Activated CD8-positive, alpha-beta memory T cell treated with anti-CD3 and anti-CD28 coated beads, Interleukin-2, amount 50 U/mL, for 4 hours (primary cell): Measurements from ENCODE around the gene NUDT14.

Source experiments
- DNase-seq: peaks from one replicate; pipeline ENCODE4 v3.0.0-alpha.2; 2020

The NUDT14 gene

DNA sequence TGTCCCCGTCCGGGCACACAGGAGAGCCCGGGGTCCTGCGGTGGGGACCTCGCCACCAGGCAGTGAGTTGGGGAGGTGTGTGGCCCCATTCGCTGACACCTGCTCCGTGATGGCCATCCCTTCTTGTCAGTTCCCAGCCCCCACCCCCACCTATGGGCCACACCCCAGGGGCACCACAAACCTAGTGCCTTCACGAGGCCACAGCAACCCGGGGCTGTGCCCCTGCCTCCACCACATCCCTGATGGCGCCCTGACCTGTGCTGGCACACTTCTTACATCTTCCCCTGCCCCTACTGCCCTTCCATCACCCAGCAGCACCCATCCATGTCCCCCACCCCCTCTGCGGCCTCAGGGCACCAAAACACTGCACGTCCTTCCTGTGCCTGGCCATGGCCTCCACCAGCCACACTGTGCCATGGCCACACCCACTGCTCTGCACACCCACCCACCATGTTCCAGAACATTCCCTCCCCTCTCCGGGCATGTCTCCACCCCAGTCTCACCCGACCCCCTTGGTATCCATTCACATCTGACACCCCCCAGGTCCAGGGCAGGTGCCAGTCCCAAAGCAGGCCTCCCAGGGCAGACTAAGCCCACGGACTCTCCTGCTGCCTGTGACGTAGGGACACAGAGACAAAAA, 37.0 kb downstream of the NUDT14 start:
- DNase-seq: no peak

- DNase-seq: no peak
Measured at GRCh38 chr14:105143451-105144025, 37.6 kb downstream of the NUDT14 start.

GRCh38 chr14:105142651-105143450, 38.3 kb downstream of the NUDT14 start:
- DNase-seq: no peak

DNA sequence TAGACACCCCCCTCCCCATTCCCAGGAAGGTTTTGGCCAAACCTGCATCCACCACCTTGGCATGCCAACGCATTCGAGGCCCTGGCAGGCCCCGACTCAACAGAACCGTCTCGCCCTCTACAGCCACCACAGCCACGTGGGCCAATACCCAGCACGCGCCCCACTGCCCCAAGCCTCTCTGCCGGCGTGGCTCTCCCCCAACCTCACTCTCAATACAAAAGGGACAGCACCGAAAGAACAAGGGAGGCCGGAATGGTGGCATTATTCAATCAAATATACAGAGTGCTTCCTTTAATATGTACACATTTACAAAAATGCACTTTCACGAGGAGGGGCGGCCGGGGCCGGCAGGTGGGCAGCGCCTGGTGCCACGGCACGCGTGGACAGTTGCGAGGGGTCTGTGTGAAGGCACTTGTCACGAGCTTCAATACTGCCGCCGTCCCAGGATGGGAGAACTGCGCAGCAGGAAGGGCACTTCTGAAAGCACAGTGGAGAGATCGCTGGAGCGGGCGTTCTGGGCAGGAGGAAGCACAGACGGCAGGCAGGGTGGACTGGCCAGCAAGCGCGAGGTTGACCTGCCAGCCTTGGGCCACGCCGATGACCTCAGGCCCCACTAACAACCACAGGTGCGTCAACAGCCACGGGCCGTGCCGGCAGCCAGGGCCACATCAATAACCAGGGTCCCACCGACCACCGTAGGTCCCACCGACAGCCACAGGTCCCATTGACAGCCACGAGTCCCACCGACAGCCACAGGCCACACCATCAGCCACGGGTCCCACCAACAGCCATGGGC, 39.4 kb downstream of the NUDT14 start:
- no peak for DNase-seq

DNA sequence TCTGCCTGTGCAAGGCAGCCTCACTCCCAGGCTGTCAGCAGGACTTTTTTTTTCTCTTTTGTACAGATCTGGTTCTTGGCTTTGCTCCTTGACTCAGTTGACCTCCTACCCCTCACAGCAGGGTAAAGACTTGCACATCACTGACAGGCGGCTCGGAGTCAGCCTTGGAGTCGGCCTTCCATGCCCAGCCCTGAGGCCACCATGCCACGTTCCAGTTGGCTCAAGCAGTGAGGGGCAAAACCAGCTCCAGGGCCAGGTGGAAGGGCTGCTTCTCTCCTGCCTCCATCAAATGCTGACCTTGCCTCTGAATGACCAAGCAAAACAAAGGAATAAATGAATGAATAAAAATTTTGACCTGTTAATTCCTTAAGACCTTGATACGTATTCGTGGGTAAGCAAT, 40.1 kb downstream of the NUDT14 start:
- no peak for DNase-seq

GRCh38 chr14:105140581-105140980, 40.5 kb downstream of the NUDT14 start:
- no peak for DNase-seq

- DNase-seq: no peak
Measured at GRCh38 chr14:105139831-105140239, 41.3 kb downstream of the NUDT14 start.

DNA sequence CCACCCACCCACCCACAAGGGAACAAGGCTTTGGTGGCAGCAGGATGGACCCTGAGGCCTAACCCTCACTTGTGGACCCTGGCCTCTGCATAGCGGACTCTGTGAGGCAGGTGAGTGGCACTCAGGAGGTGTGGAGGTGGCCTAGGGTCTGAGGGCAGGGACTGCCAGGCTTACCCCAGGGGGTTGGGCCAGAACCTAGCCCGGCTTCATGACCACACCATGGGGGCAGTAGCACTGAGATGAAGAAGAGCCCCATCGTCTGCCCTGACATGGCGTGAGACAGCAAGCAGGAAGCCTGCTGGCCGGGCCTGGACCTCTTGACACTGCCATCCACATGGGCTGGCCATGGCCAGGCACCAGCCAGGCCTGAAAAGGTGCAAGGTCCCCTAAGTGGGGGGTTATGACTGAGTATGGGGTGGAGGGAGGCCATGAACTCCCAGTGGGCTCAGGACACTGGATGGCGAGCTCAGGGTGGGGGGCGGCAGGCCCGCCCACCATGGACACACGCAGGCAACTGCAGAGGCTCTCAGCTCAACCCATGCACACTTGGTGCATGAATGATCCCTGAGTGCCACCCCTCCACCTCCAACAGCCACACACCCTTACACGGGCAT, 41.8 kb downstream of the NUDT14 start:
- DNase-seq: no peak

GRCh38 chr14:105138551-105139111, 42.5 kb downstream of the NUDT14 start:
- DNase-seq: no peak

DNA sequence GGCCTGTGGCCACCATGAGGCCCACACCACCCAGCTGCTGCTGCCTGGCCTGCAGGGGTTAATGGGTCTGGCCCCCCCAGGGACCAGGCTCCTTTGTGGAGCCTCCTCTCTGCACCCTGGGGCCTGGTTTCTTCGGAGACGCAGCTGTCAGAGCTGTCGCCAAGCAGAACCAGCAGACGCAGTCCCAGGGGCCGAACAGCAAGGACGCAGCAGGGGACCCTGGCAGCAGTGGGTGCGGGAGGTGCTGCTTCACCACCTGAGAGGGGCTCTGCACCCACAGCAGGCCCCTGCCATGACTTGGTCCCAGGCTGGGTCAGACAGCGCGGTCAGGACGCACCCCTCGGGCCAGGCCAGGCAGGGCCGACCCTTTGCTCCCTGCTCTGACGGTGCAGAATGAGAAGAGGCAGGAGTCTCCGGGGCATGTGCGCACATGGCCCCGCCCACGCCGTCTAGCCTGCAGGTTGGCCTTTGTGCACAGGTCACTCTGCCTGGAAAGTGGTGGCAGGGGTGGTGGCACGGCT, 43.0 kb downstream of the NUDT14 start:
- peak; percentile 13 for DNase-seq

DNA sequence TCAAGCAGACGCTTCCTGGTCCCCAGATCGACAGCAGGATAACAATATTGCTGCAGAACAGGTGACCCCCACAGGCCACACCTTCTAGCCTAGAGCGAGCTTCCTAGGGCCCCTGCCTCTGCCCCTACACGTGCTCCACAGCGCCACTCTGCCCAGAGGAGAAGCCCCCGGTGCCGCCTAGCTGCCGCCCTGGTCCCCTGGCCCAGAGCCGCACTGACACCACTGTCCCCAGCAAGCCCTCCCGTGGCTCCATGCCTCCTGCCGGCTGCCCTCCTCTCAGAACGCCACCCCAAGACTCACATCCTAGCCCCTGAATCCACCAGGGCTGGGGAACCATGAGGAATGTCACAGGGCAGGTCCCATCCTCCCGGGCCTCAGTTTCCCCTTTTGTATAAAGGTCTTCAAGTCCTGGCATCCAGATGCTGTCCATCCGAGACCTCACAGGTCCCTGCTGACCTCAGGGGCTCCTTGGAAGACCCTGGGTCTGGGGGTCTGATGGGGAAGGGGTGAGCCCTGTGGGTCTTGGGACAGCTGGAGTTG, 43.6 kb downstream of the NUDT14 start:
- DNase-seq: no peak

DNA sequence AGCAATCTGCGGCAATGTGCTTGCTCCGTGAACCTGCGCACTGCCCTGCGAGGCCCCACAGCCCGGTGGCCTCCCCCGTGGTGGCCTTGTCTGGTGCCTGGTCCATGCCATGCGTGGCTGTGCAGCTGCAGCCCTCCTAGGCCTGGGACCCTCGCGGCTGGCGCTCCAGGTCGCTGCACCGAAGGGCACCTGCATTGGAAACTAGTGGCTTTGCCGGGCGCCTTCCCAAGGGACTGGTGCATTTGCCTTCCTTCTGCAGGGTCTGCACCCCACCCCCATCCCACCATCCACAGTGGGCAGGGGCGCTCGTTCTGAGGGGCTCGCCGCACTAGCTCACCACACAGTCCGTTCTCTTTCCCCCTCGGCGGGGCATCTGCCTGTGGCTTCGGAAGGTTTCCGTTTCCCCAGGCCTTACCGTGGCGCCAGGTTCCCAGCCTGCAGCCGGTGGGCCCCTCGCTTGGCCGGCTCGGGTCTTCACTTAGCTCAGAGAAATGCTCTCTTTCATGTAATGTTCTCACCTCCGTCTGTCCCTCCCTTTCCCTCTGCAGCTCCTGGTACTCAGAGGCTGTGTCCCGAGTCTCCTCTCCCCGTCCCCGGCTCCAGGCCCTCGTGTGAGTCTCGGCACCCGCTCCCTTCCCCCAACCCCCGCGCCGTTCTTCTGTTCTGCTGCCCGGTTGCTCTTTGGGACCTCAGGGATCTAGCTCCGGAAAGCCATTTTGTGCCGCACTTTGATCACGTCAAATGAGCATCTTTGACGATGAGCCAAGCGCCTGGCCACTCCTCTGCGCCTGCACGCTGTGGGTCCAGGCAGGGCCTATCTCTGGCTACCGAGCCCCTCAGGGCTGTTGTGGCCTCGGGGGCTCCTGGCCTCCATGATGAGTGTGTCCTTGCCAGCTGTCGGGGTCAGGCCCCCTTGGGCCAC, 44.5 kb downstream of the NUDT14 start:
- DNase-seq: no peak

- no peak for DNase-seq
Measured at GRCh38 chr14:105135700-105136395, 45.3 kb downstream of the NUDT14 start.

DNA sequence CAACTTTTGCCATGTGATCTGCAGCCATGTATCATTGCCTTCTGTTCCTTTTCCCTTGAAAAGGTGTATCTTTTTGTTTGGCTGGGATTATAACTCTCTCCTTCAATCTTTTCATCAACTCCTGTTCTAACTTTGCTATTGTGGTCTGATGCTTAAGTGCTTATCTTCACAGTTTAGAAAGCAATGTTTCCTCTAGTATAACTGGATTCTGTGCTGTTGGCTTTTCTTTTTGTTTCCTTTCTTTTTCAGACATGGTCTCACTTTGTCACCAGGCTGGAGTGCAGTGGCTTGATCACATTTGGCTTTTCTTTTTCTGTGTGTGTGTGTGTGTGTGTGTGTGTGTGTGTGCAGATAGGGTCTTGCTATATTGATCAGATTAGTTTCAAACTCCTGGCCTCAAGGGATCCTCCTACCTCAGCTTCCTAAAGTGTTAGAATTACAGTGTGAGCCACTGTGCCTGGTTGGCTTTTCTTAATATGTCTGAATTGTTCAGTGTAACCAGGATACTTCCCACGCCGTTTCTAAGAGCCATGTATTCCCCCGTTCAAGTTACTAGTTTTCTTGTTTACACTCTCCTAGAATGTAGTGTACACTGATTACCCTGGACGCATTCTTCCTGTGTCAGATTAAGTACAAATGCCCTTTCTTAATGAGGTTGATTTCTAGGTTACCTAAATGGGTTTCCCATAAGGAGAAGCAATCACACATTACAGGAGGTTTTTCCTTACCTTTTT, 48.0 kb downstream of the NUDT14 start:
- DNase-seq: no peak

DNA sequence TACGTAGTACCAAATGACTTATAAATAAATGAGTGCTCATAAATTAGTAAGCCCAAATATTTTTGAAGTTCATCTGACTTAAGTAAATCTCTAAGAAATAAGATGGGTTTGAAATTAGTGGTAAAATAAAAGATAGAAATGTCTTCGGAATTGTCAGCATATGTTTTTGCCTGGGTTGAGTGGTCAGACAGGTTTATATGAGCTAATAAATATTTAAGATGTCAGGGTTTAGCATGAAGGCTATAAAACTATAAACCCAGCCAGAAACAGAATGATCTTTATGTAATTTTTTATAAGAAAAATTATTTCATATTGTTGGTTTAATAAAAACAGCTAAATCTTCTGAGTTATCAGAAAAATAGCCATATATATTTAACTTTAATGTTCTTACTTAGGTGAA, 49.9 kb downstream of the NUDT14 start:
- DNase-seq: no peak

DNA sequence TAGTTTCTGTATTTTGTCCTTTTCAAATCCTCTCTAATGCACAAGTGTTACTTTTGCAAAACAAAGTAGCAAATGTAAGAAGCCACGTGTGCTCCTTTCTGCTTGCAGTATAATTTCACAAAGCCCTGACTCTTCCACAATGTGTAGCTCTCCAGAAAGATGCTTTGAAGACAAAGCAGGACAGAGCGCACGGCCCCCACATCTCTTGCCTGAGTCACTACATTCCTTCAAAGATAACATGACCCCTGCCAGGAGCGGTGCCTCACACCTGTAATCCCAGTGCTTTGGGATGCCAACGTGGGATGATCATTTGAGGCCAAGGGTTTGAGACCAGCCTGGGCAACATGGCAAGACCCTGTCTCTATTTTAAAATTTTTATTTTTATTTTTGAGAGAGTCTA, 53.1 kb downstream of the NUDT14 start:
- no peak for DNase-seq

DNA sequence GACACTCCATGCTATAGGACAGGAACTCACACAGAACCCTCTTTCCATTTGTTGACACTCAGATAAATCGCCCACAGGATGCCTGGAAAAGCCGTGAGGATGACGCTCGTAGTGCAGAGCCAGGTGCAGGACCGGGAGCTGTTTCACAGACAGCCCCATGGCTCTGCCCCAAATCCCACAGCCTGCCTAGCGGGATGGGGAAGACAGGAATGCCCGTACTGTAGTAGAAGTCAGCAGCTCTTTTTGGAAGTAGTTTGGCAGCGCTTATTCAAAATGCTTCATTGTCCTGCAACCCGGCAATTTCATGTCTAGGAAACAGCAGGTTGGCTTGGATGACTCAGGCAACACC, 54.2 kb downstream of the NUDT14 start:
- DNase-seq: no peak

DNA sequence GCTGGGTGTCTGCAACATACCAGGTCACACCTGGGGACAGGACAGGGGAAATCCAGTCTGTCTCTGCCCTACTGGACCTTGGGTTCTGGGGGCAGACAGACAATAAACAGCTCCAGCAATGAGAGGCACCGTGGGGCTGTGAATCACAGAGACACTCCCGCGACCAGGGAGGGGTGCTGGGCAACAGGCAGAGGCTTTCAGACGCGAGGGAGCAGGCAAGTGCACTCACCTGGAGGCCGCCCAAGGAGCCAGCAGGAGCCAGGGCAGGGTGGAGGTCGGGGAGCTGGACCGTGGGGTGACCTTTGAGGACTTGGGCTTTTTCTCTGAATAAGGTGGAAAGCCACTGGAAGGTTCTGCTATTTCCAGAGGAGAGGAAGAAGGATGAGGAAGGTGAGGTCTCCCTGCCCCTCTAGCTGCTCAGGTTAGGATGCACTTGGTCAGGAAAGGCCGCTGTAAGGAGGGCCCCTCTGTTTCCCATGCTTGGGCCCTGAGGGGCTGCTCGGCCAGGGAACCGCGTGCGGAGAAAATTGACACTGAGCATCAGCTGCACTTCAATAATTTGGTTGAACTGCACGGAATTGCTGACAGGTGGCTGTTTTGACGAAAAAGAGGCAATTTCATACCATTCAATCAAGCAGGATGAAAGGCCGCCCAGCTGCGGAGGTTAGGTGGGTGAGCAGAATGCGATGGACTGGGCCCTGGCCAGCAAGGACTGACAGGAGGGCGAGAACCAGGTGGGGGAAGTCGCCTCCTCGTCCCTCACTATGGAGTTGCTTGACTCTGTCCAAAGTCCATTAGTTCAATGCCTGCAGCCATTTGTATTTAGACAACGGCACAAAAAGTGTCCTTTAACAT, 54.8 kb downstream of the NUDT14 start:
- DNase-seq: no peak

DNA sequence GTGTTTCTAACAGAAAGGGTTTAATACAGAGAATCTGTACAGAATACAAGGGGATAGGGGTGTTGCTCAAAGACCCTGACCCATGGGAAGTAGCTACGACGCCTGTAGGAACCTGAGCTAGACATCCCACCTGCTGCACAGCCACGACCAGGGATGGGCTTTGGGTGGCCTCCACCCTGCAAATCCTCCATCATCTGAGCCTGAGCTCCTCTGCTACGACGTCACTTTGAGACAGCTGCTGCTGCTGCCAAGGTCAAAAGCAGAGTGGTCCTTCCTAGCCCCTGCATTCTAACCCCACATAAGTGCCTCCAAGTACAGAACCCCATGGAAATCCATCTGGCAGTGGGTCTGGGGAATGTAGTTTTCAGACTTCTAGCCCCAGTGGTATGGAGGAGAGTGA, 56.3 kb downstream of the NUDT14 start:
- no peak for DNase-seq
